HEK293T (cell line): ENCODE data around the gene SLCO4A1.

Experiments
- CTCF ChIA-PET: fragments of 350-600 bp; formaldehyde crosslinking; extraction: SDS; loops from one replicate; lab custom pipeline; 2021; ENCODE audit warnings: antibody characterized with exemption, inconsistent platforms; lab: Yijun Ruan, JAX
- POLR2A ChIA-PET: fragments of 350-600 bp; formaldehyde crosslinking; extraction: SDS; loops from one replicate; lab custom pipeline; 2020; ENCODE audit warnings: antibody characterized with exemption, inconsistent platforms; lab: Yijun Ruan, JAX
- DNase-seq: peaks from one replicate; pipeline ENCODE4 v3.0.0; 2012; ENCODE audit warnings: mixed read lengths; ENCODE audit errors: extremely low spot score
- ARNT ChIP-seq: fragments of 450-650 bp; IDR thresholded peaks from 2 replicates; pipeline ENCODE4 v1.6.1; 2017; ENCODE audit warnings: mild to moderate bottlenecking
- BHLHE40 ChIP-seq: fragments of 450-650 bp; IDR thresholded peaks from 2 replicates; pipeline ENCODE4 v1.6.1; 2016; ENCODE audit warnings: mild to moderate bottlenecking, moderate library complexity, borderline replicate concordance
- CTBP1 ChIP-seq: fragments of 450-650 bp; IDR thresholded peaks from 2 replicates; pipeline ENCODE4 v1.6.1; 2016; ENCODE audit warnings: borderline replicate concordance
- ELF4 ChIP-seq: fragments of 450-650 bp; IDR thresholded peaks from 2 replicates; pipeline ENCODE4 v1.6.1; 2017; ENCODE audit warnings: antibody characterized with exemption
- FOXA1 ChIP-seq: fragments of 450-650 bp; IDR thresholded peaks from 2 replicates; pipeline ENCODE4 v1.6.1; 2016; ENCODE audit warnings: mild to moderate bottlenecking
- FOXK2 ChIP-seq: fragments of 450-650 bp; IDR thresholded peaks from 2 replicates; pipeline ENCODE4 v1.6.1; 2016; ENCODE audit warnings: mild to moderate bottlenecking
- FOXM1 ChIP-seq: fragments of 450-650 bp; IDR thresholded peaks from 2 replicates; pipeline ENCODE4 v1.6.1; 2017; ENCODE audit warnings: mild to moderate bottlenecking, borderline replicate concordance
- HDGF ChIP-seq: fragments of 450-650 bp; IDR thresholded peaks from 2 replicates; pipeline ENCODE4 v1.6.1; 2017; ENCODE audit warnings: antibody characterized with exemption, borderline replicate concordance
- L3MBTL2 ChIP-seq: fragments of 450-650 bp; conservative IDR thresholded peaks from 2 replicates; pipeline ENCODE4 v1.6.1; 2016; ENCODE audit warnings: mild to moderate bottlenecking
- LEF1 ChIP-seq: fragments of 450-650 bp; IDR thresholded peaks from 2 replicates; pipeline ENCODE4 v1.6.1; 2017; ENCODE audit warnings: mild to moderate bottlenecking, borderline replicate concordance
- NFRKB ChIP-seq: fragments of 450-650 bp; IDR thresholded peaks from 2 replicates; pipeline ENCODE4 v1.6.1; 2016; ENCODE audit warnings: mild to moderate bottlenecking, moderate library complexity
- PKNOX1 ChIP-seq: fragments of 450-650 bp; IDR thresholded peaks from 2 replicates; pipeline ENCODE4 v1.6.1; 2016
- SP1 ChIP-seq: fragments of 450-650 bp; IDR thresholded peaks from 2 replicates; pipeline ENCODE4 v1.6.1; 2017
- SUZ12 ChIP-seq: fragments of 450-650 bp; IDR thresholded peaks from 2 replicates; pipeline ENCODE4 v1.6.1; 2016; ENCODE audit warnings: mild to moderate bottlenecking
- TARDBP ChIP-seq: fragments of 450-650 bp; IDR thresholded peaks from 2 replicates; pipeline ENCODE4 v1.6.1; 2016
- ZNF384 ChIP-seq: fragments of 450-650 bp; IDR thresholded peaks from 2 replicates; pipeline ENCODE4 v1.6.1; 2016

SLCO4A1 gene

GRCh38 chr20:62662422-62662821 is 20.1 kb downstream of the SLCO4A1 start:
- DNase-seq, result no peak
- POLR2A ChIA-PET, result no interaction called here

GRCh38 chr20:62663145-62664018 is 21.1 kb downstream of the SLCO4A1 start:
- POLR2A ChIA-PET, result no interaction called here
- DNase-seq, result no peak
- no peak for TF ChIP-seq SP1
- no peak for TF ChIP-seq TARDBP
- TF ChIP-seq FOXK2, result no peak
- TF ChIP-seq BHLHE40, result no peak
- no peak for TF ChIP-seq NFRKB
- TF ChIP-seq CTBP1, result no peak
- no peak for TF ChIP-seq LEF1
- TF ChIP-seq HDGF, result no peak
- no peak for TF ChIP-seq L3MBTL2
- no peak for TF ChIP-seq SUZ12
- CTCF ChIA-PET, result no interaction called here

More at GRCh38 chr20:62662422-62662821, 20.1 kb downstream of the SLCO4A1 start:
- CTCF ChIA-PET, result no interaction called here
- TF ChIP-seq TARDBP, result no peak
- no peak for TF ChIP-seq SUZ12
- no peak for TF ChIP-seq FOXK2
- no peak for TF ChIP-seq NFRKB
- TF ChIP-seq PKNOX1, result no peak
- TF ChIP-seq CTBP1, result no peak
- no peak for TF ChIP-seq HDGF

- DNase-seq, result no peak
- POLR2A ChIA-PET, result interaction anchor here (1.0 kb wide), 2 partner anchors 8 to 130 kb away, joined by 3 read pairs; no protein-coding TSS in a partner anchor
- CTCF ChIA-PET, result interaction anchor here (0.5 to 0.6 kb wide), 2 partner anchors 13 to 47 kb away, joined by 3 read pairs; no protein-coding TSS in a partner anchor
- no peak for TF ChIP-seq BHLHE40
- no peak for TF ChIP-seq ZNF384
- no peak for TF ChIP-seq FOXK2
- TF ChIP-seq ARNT, result no peak
- TF ChIP-seq L3MBTL2, result no peak
- no peak for TF ChIP-seq NFRKB
- no peak for TF ChIP-seq LEF1
- no peak for TF ChIP-seq FOXM1
These were observed 22.0 kb downstream of the SLCO4A1 start for GRCh38 chr20:62664019-62664971.

- no peak for DNase-seq
- CTCF ChIA-PET, result no interaction called here
- no peak for TF ChIP-seq TARDBP
- TF ChIP-seq FOXM1, result no peak
- no peak for TF ChIP-seq PKNOX1
- no peak for TF ChIP-seq L3MBTL2
- TF ChIP-seq SP1, result no peak
- no peak for TF ChIP-seq NFRKB
- no peak for TF ChIP-seq CTBP1
- TF ChIP-seq ARNT, result no peak
- TF ChIP-seq LEF1, result no peak
- TF ChIP-seq FOXK2, result no peak
- TF ChIP-seq FOXA1, result no peak
- TF ChIP-seq HDGF, result no peak
- no peak for TF ChIP-seq SUZ12
- TF ChIP-seq ZNF384, result no peak
- no peak for TF ChIP-seq BHLHE40
- TF ChIP-seq ELF4, result no peak
- POLR2A ChIA-PET, result interaction anchor here (1.0 kb wide), 2 partner anchors 9 to 129 kb away, joined by 3 read pairs; no protein-coding TSS in a partner anchor
These were observed 23.0 kb downstream of the SLCO4A1 start for GRCh38 chr20:62665153-62665754.

- CTCF ChIA-PET, result no interaction called here
- POLR2A ChIA-PET, result interaction anchor here (1.1 kb wide), 1 partner anchor 130 kb away, joined by 3 read pairs; the partner anchor contains the start of gene MRGBP
- TF ChIP-seq FOXM1, result no peak
- no peak for TF ChIP-seq ARNT
- TF ChIP-seq LEF1, result no peak
- TF ChIP-seq ELF4, result no peak
- no peak for TF ChIP-seq PKNOX1
- TF ChIP-seq FOXA1, result no peak
- no peak for TF ChIP-seq L3MBTL2
- no peak for TF ChIP-seq ZNF384
- TF ChIP-seq BHLHE40, result no peak
- no peak for DNase-seq
These were observed 23.8 kb downstream of the SLCO4A1 start for GRCh38 chr20:62665826-62666735.
